ENCODE measurements around the gene TPM2.

TPM2 gene

GRCh38 chr9:35708146-35708545 is 18.4 kb upstream of the TPM2 start:
- Mint-ChIP-seq H3K4me3 (no peak overlapping the region), H3K27me3 (no peaks in the 10 kb centered on the region), H3K27ac (no peak overlapping the region), H3K4me1 (no peaks in the 10 kb centered on the region), H3K9me3 (no peaks in the 10 kb centered on the region)
- no peak for DNase-seq
- ATAC-seq: no peak

DNA sequence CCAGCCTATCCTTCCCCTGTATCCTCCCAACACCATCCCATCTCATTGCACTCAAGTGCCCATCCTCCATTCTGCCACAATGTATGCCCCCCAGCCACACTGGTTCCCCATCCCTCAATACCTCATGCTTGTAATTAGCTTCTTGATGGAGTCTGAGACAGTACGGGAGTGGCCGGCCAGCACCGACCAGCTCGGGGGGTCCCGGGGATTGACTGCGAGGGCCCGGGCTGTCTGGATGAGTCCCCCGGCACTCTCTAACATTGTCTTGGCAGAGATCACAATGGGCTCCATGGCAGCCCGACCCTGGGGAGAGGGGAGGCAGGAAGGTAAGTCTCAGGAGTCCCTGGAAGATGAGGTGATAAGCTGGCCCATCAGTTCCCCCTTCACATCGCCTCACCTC is 17.2 kb upstream of the TPM2 start:
- ATAC-seq (no peak), DNase-seq (no peak)
- peak overlapping the region in 1 of 2 donors; percentile 14 for H3K27ac Mint-ChIP-seq
- H3K27me3 Mint-ChIP-seq: no peaks in the 10 kb centered on the region
- H3K9me3 Mint-ChIP-seq: no peaks in the 10 kb centered on the region
- no peak overlapping the region for H3K4me3 Mint-ChIP-seq
- no peaks in the 10 kb centered on the region for H3K4me1 Mint-ChIP-seq

- no peaks in the 10 kb centered on the region for H3K4me1 Mint-ChIP-seq
- no peak overlapping the region for H3K27ac Mint-ChIP-seq
- no peak overlapping the region for H3K4me3 Mint-ChIP-seq
- DNase-seq (no peak), ATAC-seq (no peak)
- no peaks in the 10 kb centered on the region for H3K27me3 Mint-ChIP-seq
- no peaks in the 10 kb centered on the region for H3K9me3 Mint-ChIP-seq
These were observed 16.2 kb upstream of the TPM2 start for GRCh38 chr9:35705836-35706430.

DNA sequence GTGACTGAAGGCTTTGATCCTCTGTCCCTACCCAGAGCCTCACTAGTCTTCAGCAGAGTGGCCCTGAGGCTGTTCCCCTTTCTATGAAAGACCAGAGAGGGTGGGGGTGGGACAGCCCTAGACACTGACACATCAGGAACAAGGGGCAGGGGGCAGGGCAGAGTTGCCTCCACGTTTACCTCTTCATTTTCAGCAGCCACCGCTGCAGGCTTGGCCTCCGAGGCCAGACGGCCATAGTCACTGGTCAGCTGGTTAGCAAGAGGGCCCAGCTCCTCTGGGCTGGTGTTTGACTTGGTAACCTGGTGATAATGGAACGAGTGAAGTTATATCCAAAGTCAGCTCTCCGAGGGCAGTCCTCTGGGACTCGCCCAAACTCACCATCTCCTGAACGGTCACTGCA is 15.6 kb upstream of the TPM2 start:
- DNase-seq (no peak), ATAC-seq (no peak)
- Mint-ChIP-seq H3K27ac (no peak overlapping the region), H3K27me3 (no peaks in the 10 kb centered on the region), H3K4me1 (no peaks in the 10 kb centered on the region), H3K4me3 (no peak overlapping the region), H3K9me3 (no peaks in the 10 kb centered on the region)

DNA sequence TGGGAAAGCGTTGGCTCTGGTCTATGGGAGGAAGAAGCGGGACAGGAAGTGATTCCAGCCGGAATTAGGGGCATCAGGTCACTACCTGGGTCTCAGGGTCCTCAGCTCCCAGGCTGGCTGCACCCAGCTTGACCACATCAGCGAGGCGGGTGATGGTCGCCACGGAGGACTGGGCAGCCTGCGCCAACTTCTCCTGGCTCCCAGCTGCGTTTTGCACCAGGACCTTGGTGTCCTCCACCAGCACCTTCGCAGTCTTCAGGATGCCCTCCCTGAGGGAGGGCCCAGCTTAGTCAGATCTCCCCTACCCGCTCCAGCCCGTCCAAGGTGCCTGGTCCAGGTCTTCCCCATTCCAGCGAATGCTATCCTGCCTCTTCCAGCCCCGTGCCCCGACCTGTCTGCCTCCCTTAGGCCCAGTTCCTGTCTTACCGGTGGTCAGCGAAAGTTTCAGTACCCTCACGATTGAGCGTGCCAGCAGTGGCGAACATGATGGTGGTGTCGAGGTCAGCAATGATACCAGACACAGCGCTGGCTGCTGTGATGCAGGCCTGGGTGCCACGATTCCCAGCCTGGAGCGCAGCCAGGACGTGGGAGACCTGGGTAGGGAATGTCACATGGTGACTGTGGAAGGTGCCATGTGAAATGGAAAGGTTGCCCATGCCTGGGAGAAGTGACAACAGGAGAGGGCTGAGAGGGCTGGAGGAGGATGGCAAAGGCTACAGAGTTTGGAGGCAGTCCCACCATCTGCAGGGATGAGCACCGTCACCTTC is 14.4 kb upstream of the TPM2 start:
- ATAC-seq: no peak
- no peaks in the 10 kb centered on the region for H3K27me3 Mint-ChIP-seq
- H3K9me3 Mint-ChIP-seq: no peaks in the 10 kb centered on the region
- H3K27ac Mint-ChIP-seq: no peak overlapping the region
- no peaks in the 10 kb centered on the region for H3K4me1 Mint-ChIP-seq
- DNase-seq: no peak
- no peak overlapping the region for H3K4me3 Mint-ChIP-seq

GRCh38 chr9:35702696-35703095 is 13.0 kb upstream of the TPM2 start:
- Mint-ChIP-seq H3K9me3 (no peaks in the 10 kb centered on the region), H3K27ac (no peak overlapping the region), H3K4me3 (no peak overlapping the region), H3K4me1 (no peaks in the 10 kb centered on the region), H3K27me3 (no peaks in the 10 kb centered on the region)
- no peak for ATAC-seq
- no peak for DNase-seq

GRCh38 chr9:35700942-35701341 is 11.2 kb upstream of the TPM2 start:
- no peak for DNase-seq
- H3K27me3 Mint-ChIP-seq: no peaks in the 10 kb centered on the region
- no peak overlapping the region for H3K4me3 Mint-ChIP-seq
- peaks cover 7% of the 10 kb centered on the region for H3K4me1 Mint-ChIP-seq
- no peak overlapping the region for H3K27ac Mint-ChIP-seq
- no peak for ATAC-seq
- H3K9me3 Mint-ChIP-seq: no peaks in the 10 kb centered on the region

GRCh38 chr9:35700031-35700430 is 10.3 kb upstream of the TPM2 start:
- Mint-ChIP-seq H3K4me1 (peaks cover 7% of the 10 kb centered on the region), H3K9me3 (no peaks in the 10 kb centered on the region), H3K27me3 (no peaks in the 10 kb centered on the region), H3K4me3 (no peak overlapping the region), H3K27ac (no peak overlapping the region)
- DNase-seq (no peak), ATAC-seq (no peak)

- Mint-ChIP-seq H3K27me3 (no peaks in the 10 kb centered on the region), H3K9me3 (no peaks in the 10 kb centered on the region), H3K4me3 (no peak overlapping the region), H3K27ac (no peak overlapping the region), H3K4me1 (peaks cover 7% of the 10 kb centered on the region)
- DNase-seq (no peak), ATAC-seq (no peak)
These were observed 8.5 kb upstream of the TPM2 start for GRCh38 chr9:35698231-35698630.

- ATAC-seq (no peak), DNase-seq (no peak)
- Mint-ChIP-seq H3K4me3 (no peak overlapping the region), H3K27me3 (no peaks in the 10 kb centered on the region), H3K9me3 (no peaks in the 10 kb centered on the region), H3K27ac (peak overlapping the region; percentile 5 to 12), H3K4me1 (peaks cover 7% of the 10 kb centered on the region)
These were observed 7.8 kb upstream of the TPM2 start for GRCh38 chr9:35697486-35697885.

DNA sequence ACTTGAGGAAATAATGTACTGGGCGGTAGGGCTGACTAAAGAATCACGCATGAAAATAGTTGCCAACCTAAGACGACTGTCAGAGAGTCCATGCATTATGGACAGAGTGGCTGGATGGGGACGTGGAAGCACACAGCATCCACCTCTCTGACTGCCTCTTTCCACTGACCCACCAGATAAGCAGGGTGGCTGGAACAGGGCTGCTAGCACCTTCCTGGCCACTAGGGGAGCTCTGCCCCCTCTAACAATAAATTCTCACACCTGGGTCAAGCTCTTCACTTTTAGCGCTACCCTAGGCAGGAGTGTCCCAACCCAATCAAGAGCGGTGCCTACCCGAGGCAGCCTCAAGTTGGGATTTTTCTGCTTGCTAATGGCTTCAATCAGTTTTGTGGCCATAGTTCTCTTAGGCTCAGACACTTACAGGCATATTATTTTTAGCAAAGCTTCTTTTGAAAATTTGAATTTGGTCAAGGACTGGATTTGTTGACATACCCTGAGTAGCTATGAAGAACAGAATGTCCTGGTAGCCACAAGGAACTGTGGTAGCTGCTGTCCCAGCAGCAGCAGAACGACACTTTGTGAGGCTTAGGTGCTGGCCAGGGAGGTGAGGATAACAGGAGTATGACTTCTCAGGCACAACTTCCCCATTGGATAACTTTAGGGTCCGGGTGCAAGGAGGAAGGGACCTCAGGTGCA is 6.9 kb upstream of the TPM2 start:
- H3K4me3 Mint-ChIP-seq: no peak overlapping the region
- H3K4me1 Mint-ChIP-seq: peaks cover 12% of the 10 kb centered on the region
- no peaks in the 10 kb centered on the region for H3K27me3 Mint-ChIP-seq
- peak; percentile 83 for ATAC-seq
- H3K9me3 Mint-ChIP-seq: no peaks in the 10 kb centered on the region
- no peak overlapping the region for H3K27ac Mint-ChIP-seq
- peak; percentile 49 to 51 for DNase-seq

DNA sequence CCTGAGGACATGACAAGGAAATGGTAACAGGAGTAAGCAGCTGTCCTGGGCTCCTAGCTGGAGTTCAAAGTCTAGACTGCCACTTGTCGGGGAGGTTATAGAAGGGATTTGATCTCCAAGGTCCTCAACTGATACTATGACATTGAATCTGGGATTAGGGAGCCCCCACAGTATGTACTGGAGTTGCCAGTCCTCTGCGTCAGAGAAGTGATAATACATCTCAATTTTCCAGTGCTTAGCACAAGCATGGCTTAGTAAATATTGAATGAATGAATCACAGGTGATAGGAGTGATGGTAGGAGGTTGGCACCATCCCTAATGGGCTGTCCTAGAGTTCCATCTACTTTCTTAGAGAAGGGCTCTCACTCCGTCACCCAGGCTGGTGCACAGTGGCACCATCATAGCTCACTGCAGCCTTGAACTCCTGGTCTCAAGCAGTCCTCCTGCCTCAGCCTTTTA is 6.2 kb upstream of the TPM2 start:
- DNase-seq: no peak
- H3K27ac Mint-ChIP-seq: no peak overlapping the region
- no peak for ATAC-seq
- H3K9me3 Mint-ChIP-seq: no peaks in the 10 kb centered on the region
- peaks cover 19% of the 10 kb centered on the region for H3K4me1 Mint-ChIP-seq
- H3K4me3 Mint-ChIP-seq: no peak overlapping the region
- no peaks in the 10 kb centered on the region for H3K27me3 Mint-ChIP-seq

DNA sequence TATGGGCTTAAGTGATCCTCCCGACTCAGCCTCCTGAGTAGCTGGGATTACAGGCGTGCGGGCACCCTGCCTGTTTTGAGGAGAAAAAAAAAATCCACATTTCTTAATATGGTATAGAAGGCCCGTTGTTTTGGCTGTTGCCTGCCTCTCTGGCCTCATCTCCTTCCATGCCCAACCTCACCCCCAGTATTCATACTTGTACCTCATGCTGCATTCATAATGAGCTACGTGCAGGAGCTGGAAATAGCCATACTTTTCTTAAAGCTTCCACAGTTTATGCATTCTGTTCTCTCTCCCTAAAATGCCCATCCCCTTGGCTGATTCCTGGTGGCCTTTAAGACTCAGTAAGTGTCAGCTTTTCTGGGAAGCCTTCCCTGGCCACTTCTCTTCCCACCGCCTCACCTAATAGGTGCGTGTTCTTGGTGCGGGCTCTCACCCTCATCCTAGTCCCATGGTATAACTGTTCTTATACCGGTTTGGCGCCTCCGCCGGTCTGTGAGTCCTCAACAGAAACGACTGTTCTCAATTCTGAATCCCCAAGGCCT is 2.1 kb upstream of the TPM2 start:
- H3K9me3 Mint-ChIP-seq: no peaks in the 10 kb centered on the region
- H3K27ac Mint-ChIP-seq: no peak overlapping the region
- no peak for DNase-seq
- no peak for ATAC-seq
- H3K4me1 Mint-ChIP-seq: peaks cover 50% of the 10 kb centered on the region
- no peaks in the 10 kb centered on the region for H3K27me3 Mint-ChIP-seq
- peak overlapping the region in 1 of 2 donors; percentile 87 for H3K4me3 Mint-ChIP-seq

GRCh38 chr9:35691334-35691650 is 1.6 kb upstream of the TPM2 start:
- ATAC-seq (no peak), DNase-seq (no peak)
- H3K27ac Mint-ChIP-seq: peak overlapping the region; percentile 46 to 76
- H3K4me3 Mint-ChIP-seq: peak overlapping the region; percentile 87 to 88
- H3K27me3 Mint-ChIP-seq: no peaks in the 10 kb centered on the region
- peaks cover 45% of the 10 kb centered on the region for H3K4me1 Mint-ChIP-seq
- H3K9me3 Mint-ChIP-seq: no peaks in the 10 kb centered on the region

- Mint-ChIP-seq H3K4me1 (peaks cover 45% of the 10 kb centered on the region), H3K27ac (peak overlapping the region; percentile 74 to 78), H3K9me3 (no peaks in the 10 kb centered on the region), H3K27me3 (no peaks in the 10 kb centered on the region), H3K4me3 (peak overlapping the region; percentile 87 to 88)
- no peak for DNase-seq
- ATAC-seq: peak; percentile 19
These were observed 1.0 kb upstream of the TPM2 start for GRCh38 chr9:35690614-35691333.

DNA sequence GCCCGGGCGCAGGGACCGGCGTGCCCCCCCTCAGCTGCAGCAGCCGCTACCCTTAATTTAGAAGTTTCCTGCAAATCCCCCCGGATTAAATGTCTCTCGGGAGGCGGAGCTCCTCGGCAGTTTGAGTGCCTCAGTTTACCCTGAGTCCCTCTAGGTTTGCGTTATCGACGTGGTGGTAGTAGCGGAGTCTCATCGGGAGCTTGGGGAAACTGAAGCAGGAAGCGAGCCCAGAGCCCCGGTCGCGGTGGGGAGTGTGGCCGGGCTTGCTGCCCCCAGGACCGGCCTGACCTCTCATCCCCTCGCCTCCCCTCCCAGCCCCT is 529 bp upstream of the TPM2 start:
- H3K27ac Mint-ChIP-seq: no peak overlapping the region

More for the DNA sequence above, 529 bp upstream of the TPM2 start:
- Mint-ChIP-seq H3K4me3 (peak overlapping the region; percentile 67 to 78), H3K27me3 (no peaks in the 10 kb centered on the region), H3K9me3 (no peaks in the 10 kb centered on the region), H3K4me1 (peaks cover 45% of the 10 kb centered on the region)
- peak; percentile 22 for ATAC-seq
- no peak for DNase-seq

Data from stimulated activated naive CD8-positive, alpha-beta T cell treated with anti-CD3 and anti-CD28 coated beads, Interleukin-15, amount 100 ng/mL, for 72 hours (primary cell).